NB4 (cell line): ENCODE data around the gene PLSCR1.
A peak's percentile ranks its signal among the peaks of the same experiment; 100 is the strongest.

ENCODE experiments used
- DNase-seq: peaks from one replicate; pipeline ENCODE4 v3.0.0; 2010; ENCODE audit warnings: low read depth
- H3K4me3 ChIP-seq: one replicate; pipeline ENCODE4 v1.5.1; 2011; ENCODE audit warnings: mild to moderate bottlenecking, low read depth, low read length, moderate library complexity
- CTCF ChIP-seq: IDR thresholded peaks from one replicate; pipeline ENCODE4 v1.5.1; 2012; ENCODE audit warnings: low read depth, low read length
- MAX ChIP-seq: IDR thresholded peaks from 2 replicates; pipeline ENCODE4 v1.6.1; 2011; ENCODE audit warnings: low read depth, low read length
- MYC ChIP-seq: IDR thresholded peaks from 2 replicates; pipeline ENCODE4 v1.6.1; 2011; ENCODE audit warnings: low read depth, low read length
- POLR2A ChIP-seq: IDR thresholded peaks from 2 replicates; pipeline ENCODE4 v1.6.1; 2011; ENCODE audit warnings: mild to moderate bottlenecking; ENCODE audit not compliant: insufficient read length; ENCODE audit errors: extremely low read depth

Gene PLSCR1

GRCh38 chr3:146550070-146550615 is 5.7 kb upstream of the PLSCR1 start:
- DNase-seq: no peak
- TF ChIP-seq MAX (no peak), CTCF (no peak), POLR2A (no peak), MYC (no peak)
- no peak overlapping the region for H3K4me3 ChIP-seq

- DNase-seq: no peak
- no peak for TF ChIP-seq MYC
- TF ChIP-seq MAX: no peak
- TF ChIP-seq POLR2A: no peak
- TF ChIP-seq CTCF: no peak
- no peak overlapping the region for H3K4me3 ChIP-seq
These were observed 2.9 kb upstream of the PLSCR1 start for GRCh38 chr3:146547235-146547835.

- H3K4me3 ChIP-seq: no peak overlapping the region
- TF ChIP-seq MAX: no peak
- no peak for TF ChIP-seq MYC
- no peak for TF ChIP-seq POLR2A
- TF ChIP-seq CTCF: no peak
- DNase-seq: no peak
These were observed 2.1 kb upstream of the PLSCR1 start for GRCh38 chr3:146546366-146546965.

GRCh38 chr3:146544929-146545528 is 622 bp upstream of the PLSCR1 start:
- DNase-seq: no peak
- TF ChIP-seq MYC (no peak), MAX (no peak), CTCF (no peak), POLR2A (no peak)
- H3K4me3 ChIP-seq: peak overlapping the region; percentile 75

- peak; percentile 23 for DNase-seq
- peak overlapping the region; percentile 75 for H3K4me3 ChIP-seq
- TF ChIP-seq MYC: no peak
- TF ChIP-seq CTCF: no peak
- TF ChIP-seq MAX: no peak
- TF ChIP-seq POLR2A: no peak
These were observed 876 bp downstream of the PLSCR1 start for GRCh38 chr3:146543461-146544001.
